ENCODE measurements around the gene ATOSB.
"Not testable (repeated sequence)": the region's sequence is repeated elsewhere in the genome, so short reads cannot be mapped to it uniquely, and the experiment has no call there.

The ATOSB gene

DNA sequence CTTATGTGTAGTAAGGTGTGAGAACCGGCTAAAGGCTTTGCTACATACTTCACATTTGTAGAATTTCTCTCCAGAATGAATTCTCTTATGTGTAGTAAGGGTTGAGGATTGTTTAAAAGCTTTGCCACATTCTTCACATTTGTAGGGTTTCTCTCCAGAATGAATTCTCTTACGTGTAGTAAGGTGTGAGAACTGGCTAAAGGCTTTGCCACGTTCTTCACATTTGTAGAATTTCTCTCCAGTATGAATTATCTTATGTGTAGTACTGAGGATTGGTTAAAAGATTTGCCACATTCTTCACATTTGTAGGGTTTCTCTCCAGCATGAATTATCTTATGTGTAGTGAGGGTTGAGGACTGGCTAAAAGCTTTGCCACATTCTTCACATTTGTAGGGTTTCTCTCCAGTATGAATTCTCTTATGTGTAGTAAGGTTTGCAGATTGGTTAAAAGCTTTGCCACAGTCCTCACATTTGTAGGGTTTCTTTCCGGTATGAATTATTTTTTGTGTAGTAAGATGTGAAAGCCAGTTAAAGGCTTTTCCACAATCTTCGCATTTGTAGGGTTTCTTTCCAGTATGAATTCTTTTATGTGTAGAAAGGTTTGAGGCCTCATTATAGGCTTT is 32.4 kb upstream of the ATOSB start:
- H3K27me3 ChIP-seq (ENCODE audit: insufficient read depth, low read length); H3K79me2 ChIP-seq (ENCODE audit: control insufficient read depth, insufficient read depth, low read length, unreplicated experiment); H2AFZ ChIP-seq (ENCODE audit: low read length, unreplicated experiment); H3K4me1 ChIP-seq (ENCODE audit: control insufficient read depth, insufficient read depth, low read length, unreplicated experiment); H3K36me3 ChIP-seq (ENCODE audit: insufficient read depth, low read length); H3K27ac ChIP-seq (ENCODE audit: low read depth, low read length); H3K4me3 ChIP-seq (ENCODE audit: low read depth, low read length): not testable (repeated sequence)

DNA sequence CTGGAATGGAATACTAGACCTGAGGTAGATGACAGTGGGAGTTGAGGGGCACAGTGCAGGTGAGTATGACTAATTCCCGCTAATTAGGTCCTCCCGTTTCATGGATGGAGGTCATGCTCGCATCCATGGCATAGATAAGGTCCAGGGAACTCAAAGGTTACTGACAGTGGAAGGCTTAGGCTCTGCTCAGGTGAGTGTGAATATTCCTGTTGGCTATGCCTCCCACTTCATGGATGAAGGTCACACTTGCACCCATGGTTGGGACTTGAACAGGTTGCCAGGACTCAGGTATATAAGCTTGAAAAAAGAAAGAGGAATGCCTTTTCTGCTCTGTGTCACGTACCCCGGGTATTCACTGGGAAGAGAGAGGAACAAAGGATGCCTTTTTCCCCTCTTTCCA is 26.4 kb upstream of the ATOSB start:
- Histone ChIP-seq H3K36me3 (ENCODE audit: insufficient read depth, low read length) (no peaks in the 10 kb centered on the region), H3K4me3 (ENCODE audit: low read depth, low read length) (no peak overlapping the region), H3K4me1 (ENCODE audit: control insufficient read depth, insufficient read depth, low read length, unreplicated experiment) (no peaks in the 10 kb centered on the region), H3K27ac (ENCODE audit: low read depth, low read length) (no peak overlapping the region), H3K27me3 (ENCODE audit: insufficient read depth, low read length) (no peaks in the 10 kb centered on the region), H2AFZ (ENCODE audit: low read length, unreplicated experiment) (no peak overlapping the region), H3K79me2 (ENCODE audit: control insufficient read depth, insufficient read depth, low read length, unreplicated experiment) (no peaks in the 10 kb centered on the region)

DNA sequence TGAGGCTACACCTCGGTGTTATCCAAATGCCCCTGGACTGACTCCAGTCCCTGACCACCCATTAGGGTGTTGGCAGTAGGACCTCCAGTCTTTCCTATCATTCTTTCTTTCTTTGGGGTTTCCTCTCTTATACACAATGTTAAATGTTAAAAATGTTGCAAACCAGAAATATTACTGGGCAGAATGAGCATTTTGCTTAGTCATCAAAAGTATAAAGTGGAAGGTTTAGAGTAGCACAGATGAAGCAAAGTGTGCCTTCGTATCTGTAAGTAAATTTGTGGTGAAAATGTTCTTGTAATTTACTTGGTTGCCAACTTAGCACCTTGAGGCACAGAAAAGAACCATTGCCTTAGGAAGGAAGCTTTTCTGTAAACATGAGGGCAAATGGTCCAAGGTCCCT is 24.4 kb upstream of the ATOSB start:
- Histone ChIP-seq H2AFZ (ENCODE audit: low read length, unreplicated experiment) (peak overlapping the region; percentile 62), H3K4me3 (ENCODE audit: low read depth, low read length) (no peak overlapping the region), H3K79me2 (ENCODE audit: control insufficient read depth, insufficient read depth, low read length, unreplicated experiment) (no peaks in the 10 kb centered on the region), H3K36me3 (ENCODE audit: insufficient read depth, low read length) (no peaks in the 10 kb centered on the region), H3K27ac (ENCODE audit: low read depth, low read length) (no peak overlapping the region), H3K27me3 (ENCODE audit: insufficient read depth, low read length) (no peaks in the 10 kb centered on the region), H3K4me1 (ENCODE audit: control insufficient read depth, insufficient read depth, low read length, unreplicated experiment) (no peaks in the 10 kb centered on the region)

DNA sequence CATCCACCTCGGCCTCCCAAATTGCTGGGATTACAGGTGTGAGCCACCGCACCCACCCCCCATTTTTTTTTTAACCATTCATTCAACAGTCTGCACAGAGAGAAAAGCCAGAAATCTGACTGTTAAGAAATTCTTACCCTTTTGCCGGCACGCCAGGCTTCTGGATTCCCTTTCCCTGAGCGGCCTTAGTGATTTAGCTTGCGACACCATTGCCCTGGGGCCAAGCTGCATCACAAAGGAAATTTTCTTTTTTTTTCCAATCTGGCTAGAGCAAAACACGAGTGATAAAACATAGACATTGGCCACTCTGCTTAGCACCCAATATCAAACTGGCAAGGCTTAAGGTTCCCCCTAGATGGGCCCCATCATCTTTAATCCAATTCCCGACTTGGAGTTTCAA is 21.2 kb upstream of the ATOSB start:
- Histone ChIP-seq H2AFZ (ENCODE audit: low read length, unreplicated experiment) (no peak overlapping the region), H3K27ac (ENCODE audit: low read depth, low read length) (no peak overlapping the region), H3K79me2 (ENCODE audit: control insufficient read depth, insufficient read depth, low read length, unreplicated experiment) (no peaks in the 10 kb centered on the region), H3K27me3 (ENCODE audit: insufficient read depth, low read length) (no peaks in the 10 kb centered on the region), H3K36me3 (ENCODE audit: insufficient read depth, low read length) (no peaks in the 10 kb centered on the region), H3K4me3 (ENCODE audit: low read depth, low read length) (no peak overlapping the region), H3K4me1 (ENCODE audit: control insufficient read depth, insufficient read depth, low read length, unreplicated experiment) (no peaks in the 10 kb centered on the region)

DNA sequence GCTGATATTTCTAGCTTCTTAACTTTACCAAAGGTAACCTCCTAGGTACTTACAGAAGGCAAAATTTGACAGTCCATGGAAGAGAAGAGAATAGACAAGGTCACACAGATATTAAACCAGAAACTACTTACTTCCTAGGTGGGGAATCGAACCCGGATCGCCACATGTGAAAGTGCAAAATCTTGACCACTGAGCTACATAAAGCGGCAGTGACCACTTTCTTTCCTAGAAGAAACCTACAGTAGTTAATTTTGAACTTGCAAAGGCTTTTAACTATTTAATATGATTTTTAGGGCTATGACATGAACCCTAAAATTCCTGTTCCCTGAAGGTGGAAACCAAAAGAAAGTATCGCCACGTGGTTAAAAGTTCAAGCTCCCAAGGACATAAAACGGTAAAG is 20.3 kb upstream of the ATOSB start:
- no peak overlapping the region for H3K4me3 ChIP-seq (ENCODE audit: low read depth, low read length)
- no peak overlapping the region for H3K27ac ChIP-seq (ENCODE audit: low read depth, low read length)
- no peak overlapping the region for H2AFZ ChIP-seq (ENCODE audit: low read length, unreplicated experiment)
- no peaks in the 10 kb centered on the region for H3K27me3 ChIP-seq (ENCODE audit: insufficient read depth, low read length)
- no peaks in the 10 kb centered on the region for H3K36me3 ChIP-seq (ENCODE audit: insufficient read depth, low read length)
- no peaks in the 10 kb centered on the region for H3K79me2 ChIP-seq (ENCODE audit: control insufficient read depth, insufficient read depth, low read length, unreplicated experiment)
- no peaks in the 10 kb centered on the region for H3K4me1 ChIP-seq (ENCODE audit: control insufficient read depth, insufficient read depth, low read length, unreplicated experiment)

DNA sequence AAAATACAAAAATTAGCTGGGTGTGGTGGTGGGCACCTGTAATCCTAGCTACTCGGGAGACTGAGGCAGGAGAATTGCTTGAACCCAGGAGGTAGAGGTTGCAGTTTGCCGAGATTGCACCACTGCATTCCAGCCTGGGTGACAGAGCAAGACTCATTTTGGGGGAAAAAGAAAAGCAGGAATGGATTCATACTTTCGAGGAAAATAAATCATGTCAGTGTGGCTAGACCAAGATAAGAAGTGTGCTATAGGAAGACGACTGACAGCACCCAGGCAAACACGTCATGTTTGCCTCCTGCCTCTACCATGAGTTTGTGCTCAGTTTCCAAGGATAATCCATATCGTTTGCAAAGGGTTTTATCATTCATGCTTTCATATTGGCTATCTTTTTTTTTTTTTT is 19.3 kb upstream of the ATOSB start:
- Histone ChIP-seq H3K27me3 (ENCODE audit: insufficient read depth, low read length) (no peaks in the 10 kb centered on the region), H3K4me1 (ENCODE audit: control insufficient read depth, insufficient read depth, low read length, unreplicated experiment) (no peaks in the 10 kb centered on the region), H3K27ac (ENCODE audit: low read depth, low read length) (no peak overlapping the region), H3K36me3 (ENCODE audit: insufficient read depth, low read length) (no peaks in the 10 kb centered on the region), H2AFZ (ENCODE audit: low read length, unreplicated experiment) (no peak overlapping the region), H3K4me3 (ENCODE audit: low read depth, low read length) (no peak overlapping the region), H3K79me2 (ENCODE audit: control insufficient read depth, insufficient read depth, low read length, unreplicated experiment) (no peaks in the 10 kb centered on the region)

DNA sequence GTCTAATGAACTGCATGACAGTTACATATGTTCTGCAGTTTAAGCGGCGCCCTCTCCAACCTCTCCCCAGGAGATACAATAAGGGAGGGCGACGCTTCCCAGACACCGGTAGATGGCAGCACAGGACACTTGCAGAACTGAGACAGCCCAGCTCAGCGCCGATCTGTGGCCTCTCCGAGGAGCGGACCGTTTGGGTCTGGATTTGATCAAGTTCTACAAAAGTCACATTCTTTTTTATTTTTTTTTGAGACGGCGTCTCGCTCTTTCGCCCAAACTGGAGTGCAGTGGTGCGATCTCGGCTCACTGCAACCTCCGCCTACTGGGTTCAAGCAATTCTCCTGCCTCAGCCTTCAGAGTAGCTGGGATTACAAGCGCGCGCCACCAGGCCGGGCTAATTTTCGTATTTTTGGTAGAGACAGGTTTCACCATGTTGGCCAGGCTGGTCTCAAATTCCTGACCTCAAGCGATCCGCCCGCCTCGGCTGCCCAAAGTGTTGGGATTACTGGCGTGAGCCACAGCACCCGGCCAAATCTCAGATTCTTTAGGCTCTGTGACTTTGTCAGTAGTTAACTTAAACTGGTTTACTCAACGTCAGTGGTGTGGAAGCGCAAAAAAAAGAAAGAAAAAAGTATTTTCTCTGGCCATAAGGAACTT is 1.4 kb upstream of the ATOSB start:
- Histone ChIP-seq H3K27me3 (ENCODE audit: insufficient read depth, low read length) (no peaks in the 10 kb centered on the region), H3K4me3 (ENCODE audit: low read depth, low read length) (peak overlapping the region; percentile 88), H2AFZ (ENCODE audit: low read length, unreplicated experiment) (peak overlapping the region; percentile 92), H3K79me2 (ENCODE audit: control insufficient read depth, insufficient read depth, low read length, unreplicated experiment) (peaks cover 20% of the 10 kb centered on the region), H3K4me1 (ENCODE audit: control insufficient read depth, insufficient read depth, low read length, unreplicated experiment) (peaks cover 22% of the 10 kb centered on the region), H3K27ac (ENCODE audit: low read depth, low read length) (peak overlapping the region; percentile 60; the same call in 1 of the 2 replicates), H3K36me3 (ENCODE audit: insufficient read depth, low read length) (no peaks in the 10 kb centered on the region)

DNA sequence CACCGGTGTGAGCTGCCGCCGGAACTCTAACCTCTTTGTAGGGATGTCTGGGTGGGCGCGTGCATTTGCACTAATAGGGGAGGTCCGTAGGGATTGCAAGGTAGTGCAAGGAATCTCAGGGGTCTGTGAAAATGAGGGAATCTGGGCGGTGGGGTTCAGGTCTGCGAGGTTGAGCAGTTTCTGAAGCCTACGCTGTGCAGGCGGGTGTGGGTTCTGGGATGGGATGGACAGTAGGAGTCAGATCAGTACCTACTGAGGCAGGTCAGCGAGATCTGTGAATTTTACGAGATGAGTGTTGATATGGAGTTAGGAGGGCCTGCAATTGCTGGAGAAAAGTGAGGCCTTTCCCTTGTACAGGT is 856 bp upstream of the ATOSB start:
- Histone ChIP-seq H3K27ac (ENCODE audit: low read depth, low read length) (peak overlapping the region; percentile 60; the same call in 1 of the 2 replicates), H3K36me3 (ENCODE audit: insufficient read depth, low read length) (no peaks in the 10 kb centered on the region), H3K4me1 (ENCODE audit: control insufficient read depth, insufficient read depth, low read length, unreplicated experiment) (peaks cover 26% of the 10 kb centered on the region), H3K27me3 (ENCODE audit: insufficient read depth, low read length) (no peaks in the 10 kb centered on the region), H3K79me2 (ENCODE audit: control insufficient read depth, insufficient read depth, low read length, unreplicated experiment) (peaks cover 20% of the 10 kb centered on the region), H2AFZ (ENCODE audit: low read length, unreplicated experiment) (peak overlapping the region; percentile 92), H3K4me3 (ENCODE audit: low read depth, low read length) (peak overlapping the region; percentile 88)

DNA sequence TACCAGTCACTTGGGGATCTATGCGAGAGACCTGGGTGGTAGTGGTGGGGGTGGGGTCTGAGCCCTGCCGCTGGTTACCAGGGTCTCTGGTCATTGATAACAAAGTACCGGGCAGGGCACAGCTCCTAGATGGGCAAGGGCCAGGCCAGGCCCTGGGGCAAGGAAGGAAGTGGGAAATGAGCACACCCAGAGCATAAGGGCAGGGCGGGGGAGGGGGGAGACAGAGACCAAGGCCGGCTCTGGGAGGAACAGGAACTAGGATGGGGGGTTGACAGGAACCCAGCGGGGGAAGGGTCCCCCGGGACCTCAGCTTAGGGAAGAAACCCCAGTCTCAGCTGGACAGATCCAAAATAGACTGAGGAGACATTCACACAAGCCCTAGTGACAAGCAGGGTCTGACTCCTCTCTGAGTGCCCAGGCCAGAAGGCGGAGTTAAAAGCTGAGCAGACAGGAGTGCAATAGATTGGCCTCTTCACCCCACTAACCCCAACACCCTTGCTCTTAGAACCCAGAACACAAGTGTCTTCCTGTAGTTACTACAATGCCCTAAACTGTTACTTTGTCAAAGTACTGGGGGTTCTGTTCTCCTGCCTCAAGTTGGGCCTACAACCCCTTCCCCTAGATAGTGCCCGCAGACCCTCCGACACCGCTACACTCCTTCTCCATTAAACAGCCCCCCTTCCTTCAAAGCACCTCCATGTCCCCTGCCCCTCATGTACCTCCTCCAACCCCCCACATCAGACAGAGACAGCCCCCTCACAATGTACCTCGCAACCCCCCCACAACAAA is 628 bp downstream of the ATOSB start:
- Histone ChIP-seq H3K27ac (ENCODE audit: low read depth, low read length) (peak overlapping the region; percentile 92), H3K4me1 (ENCODE audit: control insufficient read depth, insufficient read depth, low read length, unreplicated experiment) (peaks cover 34% of the 10 kb centered on the region), H3K79me2 (ENCODE audit: control insufficient read depth, insufficient read depth, low read length, unreplicated experiment) (peaks cover 33% of the 10 kb centered on the region), H3K36me3 (ENCODE audit: insufficient read depth, low read length) (no peaks in the 10 kb centered on the region), H2AFZ (ENCODE audit: low read length, unreplicated experiment) (no peak overlapping the region), H3K4me3 (ENCODE audit: low read depth, low read length) (peak overlapping the region; percentile 88), H3K27me3 (ENCODE audit: insufficient read depth, low read length) (no peaks in the 10 kb centered on the region)

DNA sequence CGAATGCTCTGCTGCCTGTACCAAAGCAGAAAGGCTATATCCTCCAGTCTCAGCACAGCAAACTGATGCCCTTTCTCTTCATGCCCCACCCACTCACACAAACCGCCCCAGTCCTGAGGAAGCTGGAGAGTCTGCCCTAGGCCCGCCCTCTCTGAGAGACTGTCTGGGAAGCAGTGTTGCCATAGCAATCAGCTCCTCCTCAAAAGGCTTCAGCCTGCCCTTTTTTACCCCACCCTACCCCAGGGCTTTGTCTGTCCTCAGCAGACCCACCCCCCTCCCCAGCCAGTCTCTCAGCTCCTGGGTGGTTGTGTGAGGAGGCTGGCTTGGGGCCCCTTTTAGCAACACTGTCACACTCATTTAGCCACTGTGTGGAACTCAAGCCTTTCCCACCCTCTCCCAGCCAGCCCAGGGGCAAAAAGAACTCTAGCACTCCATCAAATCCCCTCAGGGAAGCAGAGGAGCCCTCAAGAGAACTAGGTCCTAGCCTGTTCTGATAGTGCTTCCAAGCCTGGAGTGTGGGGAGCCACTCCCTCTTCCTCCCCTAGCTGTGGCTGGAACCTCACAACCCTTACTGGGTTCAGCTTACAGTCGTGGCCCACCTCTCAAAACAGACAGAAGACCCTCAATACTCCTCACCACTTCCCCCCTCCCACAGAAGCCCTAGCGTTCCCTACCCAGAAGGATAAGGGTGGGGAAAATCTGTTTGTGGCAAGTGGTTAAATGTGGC is 1.4 kb downstream of the ATOSB start:
- peak overlapping the region; percentile 92 for H3K27ac ChIP-seq (ENCODE audit: low read depth, low read length)
- H2AFZ ChIP-seq (ENCODE audit: low read length, unreplicated experiment): no peak overlapping the region
- peaks cover 41% of the 10 kb centered on the region for H3K4me1 ChIP-seq (ENCODE audit: control insufficient read depth, insufficient read depth, low read length, unreplicated experiment)
- no peaks in the 10 kb centered on the region for H3K36me3 ChIP-seq (ENCODE audit: insufficient read depth, low read length)
- H3K27me3 ChIP-seq (ENCODE audit: insufficient read depth, low read length): no peaks in the 10 kb centered on the region
- H3K79me2 ChIP-seq (ENCODE audit: control insufficient read depth, insufficient read depth, low read length, unreplicated experiment): peaks cover 41% of the 10 kb centered on the region
- peak overlapping the region; percentile 88 for H3K4me3 ChIP-seq (ENCODE audit: low read depth, low read length)

All from ACC112 (cell line).